Activated B cell treated with CpG ODN at 0.5 μM for 24 hours (primary cell): ENCODE results near the gene ADAMTS7. TPM values are rescaled to one million over a fixed set of nuclear protein-coding genes. Genes with fewer than 3 reads are reported as not detected.
"Not testable (repeated sequence)": the region's sequence is repeated elsewhere in the genome, so short reads cannot be mapped to it uniquely, and the experiment has no call there.

Experiments used
- ATAC-seq: fragments of 200-7000 bp; cut with Tn5 transposase; one replicate; pipeline ENCODE4 v1.10.0; 2021; ENCODE audit warnings: low read depth, mild to moderate bottlenecking, moderate library complexity
- CTCF ChIA-PET: fragments of 350-600 bp; sonication (Branson Sonifier 250); formaldehyde crosslinking; loops from one replicate; lab custom pipeline; 2021; ENCODE audit warnings: antibody characterized with exemption; lab: Charles Lee
- POLR2A ChIA-PET: fragments of 350-600 bp; sonication (Branson Sonifier 250); formaldehyde crosslinking; loops from one replicate; lab custom pipeline; 2021; ENCODE audit warnings: antibody characterized with exemption; lab: Charles Lee
- DNase-seq: peaks from one replicate; pipeline ENCODE4 v3.0.0; 2022
- H3K27ac Mint-ChIP-seq: one replicate; pipeline ENCODE4 v1.8.0; 2020; ENCODE audit warnings: mixed read lengths
- H3K27me3 Mint-ChIP-seq: one replicate; pipeline ENCODE4 v1.8.0; 2021; ENCODE audit warnings: mixed read lengths
- H3K36me3 Mint-ChIP-seq: one replicate; pipeline ENCODE4 v1.8.0; 2021; ENCODE audit warnings: low read depth, mixed read lengths
- H3K4me1 Mint-ChIP-seq: one replicate; pipeline ENCODE4 v1.8.0; 2021; ENCODE audit warnings: mixed read lengths
- H3K4me3 Mint-ChIP-seq: one replicate; pipeline ENCODE4 v1.8.0; 2020; ENCODE audit warnings: mild to moderate bottlenecking, mixed read lengths
- H3K9me3 Mint-ChIP-seq: one replicate; pipeline ENCODE4 v1.8.0; 2020; ENCODE audit warnings: mixed read lengths
- CTCF ChIP-seq: fragments of 200-600 bp; IDR thresholded peaks from one replicate; pipeline ENCODE4 v1.8.0; 2022; ENCODE audit warnings: antibody characterized with exemption, mild to moderate bottlenecking
- intact Hi-C: fragments of 100-400 bp; cut with micrococcal nuclease; formaldehyde crosslinking; loops from one replicate; pipeline ENCODE4 v1.15.1; 2024
- total RNA-seq: library from RNA; stranded (reverse); gene quantifications from 2 replicates; pipeline ENCODE4 v1.2.3, GENCODE V29; 2022

Gene ADAMTS7
- total RNA-seq, 1 donor from 2014 or later = 14.1 TPM

DNA sequence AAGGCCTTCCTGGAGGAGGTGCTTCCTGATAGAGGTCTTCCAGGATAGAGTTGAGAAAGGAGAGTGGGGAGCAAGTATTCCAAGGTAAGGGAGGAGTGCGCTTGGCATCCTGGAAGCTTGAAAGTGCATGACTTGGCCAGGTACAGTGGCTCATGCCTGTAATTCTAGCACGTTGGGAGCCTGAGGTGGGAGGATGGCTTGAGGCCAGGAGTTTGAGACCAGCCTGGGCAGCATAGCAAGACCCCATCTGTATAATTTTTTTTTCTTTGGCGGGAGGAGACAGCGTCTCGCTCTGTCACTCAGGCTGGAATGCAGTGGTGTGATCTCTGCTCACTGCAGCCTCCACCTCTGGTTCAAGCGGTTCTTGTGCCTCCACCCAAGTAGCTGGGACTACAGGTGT lies 42.2 kb upstream of the ADAMTS7 start:
- H3K27ac Mint-ChIP-seq = no peak overlapping the region
- DNase-seq = no peak
- H3K4me1 Mint-ChIP-seq = no peaks in the 10 kb centered on the region
- ATAC-seq = no peak
- no peaks in the 10 kb centered on the region for H3K9me3 Mint-ChIP-seq
- CTCF ChIA-PET = interaction anchor here (1.3 kb wide), 1 partner anchor 331 kb away, joined by 5 read pairs; no protein-coding TSS in a partner anchor
- no peak overlapping the region for H3K4me3 Mint-ChIP-seq
- H3K36me3 Mint-ChIP-seq = no peaks in the 10 kb centered on the region
- TF ChIP-seq CTCF = no peak
- H3K27me3 Mint-ChIP-seq = no peaks in the 10 kb centered on the region
- POLR2A ChIA-PET = no interaction called here
- intact Hi-C loops = no loop called here

GRCh38 chr15:78850941-78851755 lies 39.9 kb upstream of the ADAMTS7 start:
- intact Hi-C loops = no loop called here
- DNase-seq (no peak), ATAC-seq (no peak)
- Mint-ChIP-seq H3K4me3 (no peak overlapping the region), H3K4me1 (no peaks in the 10 kb centered on the region), H3K9me3 (no peaks in the 10 kb centered on the region), H3K27ac (no peak overlapping the region), H3K36me3 (no peaks in the 10 kb centered on the region), H3K27me3 (no peaks in the 10 kb centered on the region)
- ChIA-PET POLR2A (no interaction called here), CTCF (interaction anchor here (0.6 kb wide), 1 partner anchor 9 kb away, joined by 3 read pairs; no protein-coding TSS in a partner anchor)
- no peak for TF ChIP-seq CTCF

GRCh38 chr15:78850352-78850751 lies 39.1 kb upstream of the ADAMTS7 start:
- no peak overlapping the region for H3K4me3 Mint-ChIP-seq
- ChIA-PET CTCF (interaction anchor here (0.6 kb wide), 1 partner anchor 10 kb away, joined by 3 read pairs; no protein-coding TSS in a partner anchor), POLR2A (no interaction called here)
- H3K4me1 Mint-ChIP-seq = no peaks in the 10 kb centered on the region
- TF ChIP-seq CTCF = no peak
- intact Hi-C loops = no loop called here
- no peak overlapping the region for H3K27ac Mint-ChIP-seq
- no peaks in the 10 kb centered on the region for H3K27me3 Mint-ChIP-seq
- H3K36me3 Mint-ChIP-seq = no peaks in the 10 kb centered on the region
- ATAC-seq (no peak), DNase-seq (no peak)
- H3K9me3 Mint-ChIP-seq = no peaks in the 10 kb centered on the region

DNA sequence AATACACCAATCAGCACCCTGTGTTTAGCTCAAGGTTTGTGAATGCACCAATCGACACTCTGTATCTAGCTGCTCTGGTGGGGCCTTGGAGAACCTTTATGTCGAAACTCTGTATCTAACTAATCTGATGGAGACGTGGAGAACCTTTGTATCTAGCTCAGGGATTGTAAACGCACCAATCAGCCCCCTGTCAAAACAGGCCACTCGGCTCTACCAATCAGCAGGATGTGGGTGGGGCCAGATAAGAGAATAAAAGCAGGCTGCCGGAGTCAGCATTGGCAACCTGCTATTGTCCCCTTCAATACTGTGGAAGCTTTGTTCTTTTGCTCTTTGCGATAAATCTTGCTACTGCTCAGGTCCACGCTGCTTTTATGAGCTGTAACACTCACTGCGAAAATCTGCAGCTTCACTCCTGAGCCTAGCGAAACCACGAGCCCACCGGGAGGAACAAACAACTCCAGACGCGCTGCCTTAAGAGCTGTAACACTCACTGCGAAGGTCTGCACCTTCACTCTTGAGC lies 36.2 kb upstream of the ADAMTS7 start:
- H3K36me3 Mint-ChIP-seq, H3K4me1 Mint-ChIP-seq, H3K9me3 Mint-ChIP-seq, H3K27me3 Mint-ChIP-seq, CTCF ChIA-PET, DNase-seq, H3K4me3 Mint-ChIP-seq, intact Hi-C loops, H3K27ac Mint-ChIP-seq, ATAC-seq: not testable (repeated sequence)
- POLR2A ChIA-PET = interaction anchor here (0.8 kb wide), 1 partner anchor 10 kb away, joined by 6 read pairs; no protein-coding TSS in a partner anchor

DNA sequence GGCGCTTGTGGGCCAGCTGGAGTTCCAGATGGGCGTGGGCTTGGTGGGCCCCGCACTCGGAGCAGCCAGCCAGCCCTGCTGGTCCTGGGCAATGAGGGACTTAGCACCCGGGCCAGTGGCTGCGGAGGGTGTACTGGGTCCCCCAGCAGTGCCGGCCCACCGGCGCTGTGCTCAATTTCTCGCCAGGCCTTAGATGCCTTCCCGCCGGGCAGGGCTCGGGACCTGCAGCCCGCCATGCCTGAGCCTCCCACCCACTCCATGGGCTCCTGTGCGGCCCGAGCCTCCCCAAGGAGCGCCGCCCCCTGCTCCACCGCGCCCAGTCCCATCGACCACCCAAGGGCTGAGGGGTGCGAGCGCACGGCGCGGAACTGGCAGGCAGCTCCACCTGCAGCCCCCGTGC lies 35.6 kb upstream of the ADAMTS7 start:
- POLR2A ChIA-PET, H3K9me3 Mint-ChIP-seq, intact Hi-C loops, H3K36me3 Mint-ChIP-seq, DNase-seq, H3K4me3 Mint-ChIP-seq, H3K27me3 Mint-ChIP-seq, H3K4me1 Mint-ChIP-seq, ATAC-seq, H3K27ac Mint-ChIP-seq, CTCF ChIA-PET: not testable (repeated sequence)

GRCh38 chr15:78842519-78842918 lies 31.3 kb upstream of the ADAMTS7 start:
- TF ChIP-seq CTCF = no peak
- Mint-ChIP-seq H3K27me3 (peaks cover 2% of the 10 kb centered on the region), H3K9me3 (no peaks in the 10 kb centered on the region), H3K36me3 (no peaks in the 10 kb centered on the region), H3K4me1 (peaks cover 10% of the 10 kb centered on the region), H3K27ac (no peak overlapping the region), H3K4me3 (no peak overlapping the region)
- intact Hi-C loops = no loop called here
- CTCF ChIA-PET = no interaction called here
- no peak for DNase-seq
- POLR2A ChIA-PET = no interaction called here
- ATAC-seq = no peak
